ENCODE results near the gene PBX3. TPM values are rescaled to one million over a fixed set of nuclear protein-coding genes. Genes with fewer than 3 reads are reported as not detected.

PBX3 gene
- total and polyA plus RNA-seq, 4 donors, result 7.3 to 18.9 (median 11.1) TPM

- 41% methylated on average over 6 of the region's 6 CpGs for WGBS
- no peak for DNase-seq (ENCODE audit: low spot score)
- peak overlapping the region in 1 of 2 donors; percentile 4 for H3K27ac ChIP-seq (ENCODE audit: low read depth in 1 of 2, low read length in 2 of 2)
- H3K36me3 ChIP-seq (ENCODE audit: control insufficient read depth in 4 of 4, insufficient read depth in 3 of 4, low read depth in 1 of 4, low read length in 3 of 4), result no peaks in the 10 kb centered on the region
- H3K4me3 ChIP-seq (ENCODE audit: low read depth in 1 of 3, low read length in 3 of 3), result peak overlapping the region; percentile 11 to 54 (median 49)
- H3K9me3 ChIP-seq (ENCODE audit: control insufficient read depth in 4 of 4, low read length in 3 of 4), result no peaks in the 10 kb centered on the region
- peaks cover 7 to 21% (median 9%) of the 10 kb centered on the region in 4 donors for H3K4me1 ChIP-seq (ENCODE audit: control insufficient read depth in 4 of 4, insufficient read depth in 4 of 4, low read length in 3 of 4)
- no peak overlapping the region for H3K9ac ChIP-seq (ENCODE audit: low read depth in 1 of 2, low read length in 2 of 2)
- TF ChIP-seq YY1 (IDR thresholded peaks at IDR 0.05) (peak; percentile 78), SP1 (IDR thresholded peaks at IDR 0.05) (no peak), RAD21 (IDR thresholded peaks at IDR 0.05) (peak; percentile 21 to 45), HNF4A (conservative IDR thresholded peaks at IDR 0.05) (peak in 1 of 2 donors; percentile 17)
- H3K27me3 ChIP-seq (ENCODE audit: control insufficient read depth in 4 of 4, insufficient read depth in 4 of 4, low read length in 3 of 4), result no peaks in the 10 kb centered on the region
Observed at GRCh38 chr9:125758986-125759763, 12.0 kb downstream of the PBX3 start.

DNA sequence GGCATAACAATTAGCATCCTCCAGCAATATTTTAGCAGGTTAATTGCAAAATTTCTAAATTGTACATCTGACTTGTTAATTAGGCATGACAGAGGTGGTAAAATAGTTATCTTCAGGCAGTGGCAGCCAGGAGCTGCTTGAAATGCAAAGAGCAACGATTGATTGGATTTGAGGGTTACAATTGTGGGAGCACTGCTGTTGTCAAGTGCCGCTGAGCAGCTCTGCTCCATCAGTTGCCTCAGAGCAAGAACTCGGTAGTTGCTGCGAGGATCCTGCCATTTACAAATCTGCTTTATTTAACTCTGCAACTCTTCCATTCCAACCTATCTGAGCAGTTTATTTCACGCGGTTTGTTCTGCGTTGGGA is 12.6 kb downstream of the PBX3 start:
- H3K4me3 ChIP-seq (ENCODE audit: low read depth in 1 of 3, low read length in 3 of 3), result peak overlapping the region; percentile 11 to 54 (median 49)
- 19% methylated on average over 7 of the region's 7 CpGs for WGBS
- H3K9me3 ChIP-seq (ENCODE audit: control insufficient read depth in 4 of 4, low read length in 3 of 4), result no peaks in the 10 kb centered on the region
- TF ChIP-seq RAD21 (IDR thresholded peaks at IDR 0.05), result peak in 1 of 2 donors; percentile 17
- no peak for TF ChIP-seq FOXA1 (IDR thresholded peaks at IDR 0.05)
- no peaks in the 10 kb centered on the region for H3K27me3 ChIP-seq (ENCODE audit: control insufficient read depth in 4 of 4, insufficient read depth in 4 of 4, low read length in 3 of 4)
- H3K9ac ChIP-seq (ENCODE audit: low read depth in 1 of 2, low read length in 2 of 2), result peak overlapping the region in 1 of 2 donors; percentile 45
- H3K36me3 ChIP-seq (ENCODE audit: control insufficient read depth in 4 of 4, insufficient read depth in 3 of 4, low read depth in 1 of 4, low read length in 3 of 4), result no peaks in the 10 kb centered on the region
- DNase-seq (ENCODE audit: low spot score), result no peak
- H3K4me1 ChIP-seq (ENCODE audit: control insufficient read depth in 4 of 4, insufficient read depth in 4 of 4, low read length in 3 of 4), result peaks cover 7 to 21% (median 9%) of the 10 kb centered on the region in 4 donors
- peak overlapping the region in 1 of 2 donors; percentile 4 for H3K27ac ChIP-seq (ENCODE audit: low read depth in 1 of 2, low read length in 2 of 2)

DNA sequence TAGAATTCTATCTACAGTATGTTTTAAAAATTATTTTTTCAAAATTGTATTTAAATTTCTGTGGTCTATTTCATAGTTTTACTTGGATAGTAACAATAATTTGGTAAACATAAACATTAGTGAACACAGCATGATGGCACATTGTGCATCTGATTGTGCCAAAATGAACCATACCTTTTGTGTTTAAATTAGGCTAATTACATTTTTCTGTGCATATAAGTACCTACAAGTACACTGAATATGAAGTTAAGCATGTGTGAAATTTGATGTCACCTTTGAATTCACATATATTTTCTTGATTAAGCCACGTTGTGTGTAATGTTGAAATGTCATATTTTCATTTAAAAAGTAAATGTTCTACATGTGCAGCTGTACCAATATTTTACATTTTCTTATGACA is 13.4 kb downstream of the PBX3 start:
- WGBS, result 94% methylated on average over 1 of the region's 1 CpG
- no peak overlapping the region for H3K27ac ChIP-seq (ENCODE audit: low read depth in 1 of 2, low read length in 2 of 2)
- H3K9me3 ChIP-seq (ENCODE audit: control insufficient read depth in 4 of 4, low read length in 3 of 4), result no peaks in the 10 kb centered on the region
- H3K4me1 ChIP-seq (ENCODE audit: control insufficient read depth in 4 of 4, insufficient read depth in 4 of 4, low read length in 3 of 4), result peaks cover 6 to 18% (median 8%) of the 10 kb centered on the region in 4 donors
- no peak overlapping the region for H3K4me3 ChIP-seq (ENCODE audit: low read depth in 1 of 3, low read length in 3 of 3)
- H3K27me3 ChIP-seq (ENCODE audit: control insufficient read depth in 4 of 4, insufficient read depth in 4 of 4, low read length in 3 of 4), result no peaks in the 10 kb centered on the region
- DNase-seq (ENCODE audit: low spot score), result no peak
- no peak overlapping the region for H3K9ac ChIP-seq (ENCODE audit: low read depth in 1 of 2, low read length in 2 of 2)
- no peaks in the 10 kb centered on the region for H3K36me3 ChIP-seq (ENCODE audit: control insufficient read depth in 4 of 4, insufficient read depth in 3 of 4, low read depth in 1 of 4, low read length in 3 of 4)
- TF ChIP-seq TAF1 (conservative IDR thresholded peaks at IDR 0.05), result no peak
- no peak for TF ChIP-seq ZBTB33 (IDR thresholded peaks at IDR 0.05)
- no peak for TF ChIP-seq RXRA (IDR thresholded peaks at IDR 0.05)
- TF ChIP-seq HNF4A (conservative IDR thresholded peaks at IDR 0.05), result no peak
- no peak for TF ChIP-seq YY1 (IDR thresholded peaks at IDR 0.05)
- no peak for TF ChIP-seq NR2F2 (IDR thresholded peaks at IDR 0.05)
- TF ChIP-seq FOXA1 (IDR thresholded peaks at IDR 0.05), result no peak
- TF ChIP-seq, protein P1, sequence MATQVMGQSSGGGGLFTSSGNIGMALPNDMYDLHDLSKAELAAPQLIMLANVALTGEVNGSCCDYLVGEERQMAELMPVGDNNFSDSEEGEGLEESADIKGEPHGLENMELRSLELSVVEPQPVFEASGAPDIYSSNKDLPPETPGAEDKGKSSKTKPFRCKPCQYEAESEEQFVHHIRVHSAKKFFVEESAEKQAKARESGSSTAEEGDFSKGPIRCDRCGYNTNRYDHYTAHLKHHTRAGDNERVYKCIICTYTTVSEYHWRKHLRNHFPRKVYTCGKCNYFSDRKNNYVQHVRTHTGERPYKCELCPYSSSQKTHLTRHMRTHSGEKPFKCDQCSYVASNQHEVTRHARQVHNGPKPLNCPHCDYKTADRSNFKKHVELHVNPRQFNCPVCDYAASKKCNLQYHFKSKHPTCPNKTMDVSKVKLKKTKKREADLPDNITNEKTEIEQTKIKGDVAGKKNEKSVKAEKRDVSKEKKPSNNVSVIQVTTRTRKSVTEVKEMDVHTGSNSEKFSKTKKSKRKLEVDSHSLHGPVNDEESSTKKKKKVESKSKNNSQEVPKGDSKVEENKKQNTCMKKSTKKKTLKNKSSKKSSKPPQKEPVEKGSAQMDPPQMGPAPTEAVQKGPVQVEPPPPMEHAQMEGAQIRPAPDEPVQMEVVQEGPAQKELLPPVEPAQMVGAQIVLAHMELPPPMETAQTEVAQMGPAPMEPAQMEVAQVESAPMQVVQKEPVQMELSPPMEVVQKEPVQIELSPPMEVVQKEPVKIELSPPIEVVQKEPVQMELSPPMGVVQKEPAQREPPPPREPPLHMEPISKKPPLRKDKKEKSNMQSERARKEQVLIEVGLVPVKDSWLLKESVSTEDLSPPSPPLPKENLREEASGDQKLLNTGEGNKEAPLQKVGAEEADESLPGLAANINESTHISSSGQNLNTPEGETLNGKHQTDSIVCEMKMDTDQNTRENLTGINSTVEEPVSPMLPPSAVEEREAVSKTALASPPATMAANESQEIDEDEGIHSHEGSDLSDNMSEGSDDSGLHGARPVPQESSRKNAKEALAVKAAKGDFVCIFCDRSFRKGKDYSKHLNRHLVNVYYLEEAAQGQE (IDR thresholded peaks at IDR 0.05), result no peak
- TF ChIP-seq, protein P2, sequence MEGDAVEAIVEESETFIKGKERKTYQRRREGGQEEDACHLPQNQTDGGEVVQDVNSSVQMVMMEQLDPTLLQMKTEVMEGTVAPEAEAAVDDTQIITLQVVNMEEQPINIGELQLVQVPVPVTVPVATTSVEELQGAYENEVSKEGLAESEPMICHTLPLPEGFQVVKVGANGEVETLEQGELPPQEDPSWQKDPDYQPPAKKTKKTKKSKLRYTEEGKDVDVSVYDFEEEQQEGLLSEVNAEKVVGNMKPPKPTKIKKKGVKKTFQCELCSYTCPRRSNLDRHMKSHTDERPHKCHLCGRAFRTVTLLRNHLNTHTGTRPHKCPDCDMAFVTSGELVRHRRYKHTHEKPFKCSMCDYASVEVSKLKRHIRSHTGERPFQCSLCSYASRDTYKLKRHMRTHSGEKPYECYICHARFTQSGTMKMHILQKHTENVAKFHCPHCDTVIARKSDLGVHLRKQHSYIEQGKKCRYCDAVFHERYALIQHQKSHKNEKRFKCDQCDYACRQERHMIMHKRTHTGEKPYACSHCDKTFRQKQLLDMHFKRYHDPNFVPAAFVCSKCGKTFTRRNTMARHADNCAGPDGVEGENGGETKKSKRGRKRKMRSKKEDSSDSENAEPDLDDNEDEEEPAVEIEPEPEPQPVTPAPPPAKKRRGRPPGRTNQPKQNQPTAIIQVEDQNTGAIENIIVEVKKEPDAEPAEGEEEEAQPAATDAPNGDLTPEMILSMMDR (IDR thresholded peaks at IDR 0.05; ENCODE audit: low read depth, low read length, missing input control), result no peak
- no peak for TF ChIP-seq ATF3 (IDR thresholded peaks at IDR 0.05)
- no peak for TF ChIP-seq HNF4G (IDR thresholded peaks at IDR 0.05)
- TF ChIP-seq, protein P3, sequence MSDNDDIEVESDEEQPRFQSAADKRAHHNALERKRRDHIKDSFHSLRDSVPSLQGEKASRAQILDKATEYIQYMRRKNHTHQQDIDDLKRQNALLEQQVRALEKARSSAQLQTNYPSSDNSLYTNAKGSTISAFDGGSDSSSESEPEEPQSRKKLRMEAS (IDR thresholded peaks at IDR 0.05), result no peak
- TF ChIP-seq SP1 (IDR thresholded peaks at IDR 0.05), result no peak
- TF ChIP-seq FOXA2 (IDR thresholded peaks at IDR 0.05), result no peak
- TF ChIP-seq GABPA (IDR thresholded peaks at IDR 0.05 in 1 of 2, conservative IDR thresholded peaks at IDR 0.05 in 1 of 2), result no peak
- TF ChIP-seq EGR1 (IDR thresholded peaks at IDR 0.05; ENCODE audit: low read depth in 2 of 2), result no peak
- TF ChIP-seq RAD21 (IDR thresholded peaks at IDR 0.05), result no peak
- TF ChIP-seq JUND (IDR thresholded peaks at IDR 0.05), result no peak
